ENCODE data around the gene C1orf94. TPM values are rescaled to one million over a fixed set of nuclear protein-coding genes. Genes with fewer than 3 reads are reported as not detected.

Gene C1orf94
- total and polyA plus RNA-seq, 10 of the 15 experiments (the other 5 are each of a cell fraction or from before 2014, with no cell fraction given), result not detected

- TF ChIP-seq PRDM15 (CRISPR knock-in tag; IDR thresholded peaks at IDR 0.05) (no peak), TCF3 (IDR thresholded peaks at IDR 0.05; ENCODE audit: borderline replicate concordance, insufficient read depth, low read depth, low read length) (no peak)
These were observed 45.1 kb upstream of the C1orf94 start (continued) for GRCh38 chr1:34131396-34132160.

GRCh38 chr1:34132161-34132420 lies 44.6 kb upstream of the C1orf94 start:
- DNase-seq (ENCODE audit: low read depth, low spot score) (no peak), FAIRE-seq (no peak), ATAC-seq (no peak)
- no peaks in the 10 kb centered on the region for H3K9me3 ChIP-seq (replicated peaks; ENCODE audit: control insufficient read depth, insufficient read depth, low read length)
- no TSS peak for BruUV-seq (replicated peaks)
- intact Hi-C loops (cut with micrococcal nuclease; ENCODE audit: unreplicated experiment), result loop anchor here (5.0 kb wide), 1 partner anchor 400 kb away; no protein-coding TSS in a partner anchor
- POLR2A ChIA-PET, result no interaction called here
- H4K20me1 ChIP-seq (ENCODE audit: control insufficient read depth, insufficient read depth), result no peaks in the 10 kb centered on the region
- H3K9ac ChIP-seq (ENCODE audit: control insufficient read depth, insufficient read depth, low read length), result no peak overlapping the region
- SMC1A ChIA-PET (ENCODE audit: uncharacterized antibody, unreplicated experiment), result no interaction called here
- H3K27me3 ChIP-seq (replicated peaks in 1 of 2; ENCODE audit: control insufficient read depth in 2 of 2, insufficient read depth in 2 of 2, low read length in 1 of 2), result no peaks in the 10 kb centered on the region
- WGBS (ENCODE audit: insufficient coverage, insufficient replicate concordance, low lambda C conversion rate, missing lambda C conversion rate), result 2% methylated on average over 4 of the region's 4 CpGs
- H2AFZ ChIP-seq (ENCODE audit: control insufficient read depth, low read depth, low read length), result no peak overlapping the region
- in situ Hi-C loops (cut with MboI), result no loop called here
- H3K4me2 ChIP-seq (ENCODE audit: control insufficient read depth, insufficient read depth), result no peak overlapping the region
- no peaks in the 10 kb centered on the region for H3K79me2 ChIP-seq (ENCODE audit: control insufficient read depth, insufficient read depth, low read length)
- RAD21 ChIA-PET (ENCODE audit: unreplicated experiment), result no interaction called here
- H3K4me1 ChIP-seq (ENCODE audit: control insufficient read depth, insufficient read depth, low read length), result no peaks in the 10 kb centered on the region
- no peak for TF ChIP-seq CBX5 (IDR thresholded peaks at IDR 0.05; ENCODE audit: low read depth)
- H3K27ac ChIP-seq (ENCODE audit: control insufficient read depth, insufficient read depth), result no peak overlapping the region
- CTCF ChIA-PET, result no interaction called here
- H3K36me3 ChIP-seq (ENCODE audit: control insufficient read depth in 2 of 2, insufficient read depth in 2 of 2, low read length in 1 of 2), result no peaks in the 10 kb centered on the region
- H3K4me3 ChIP-seq, result no peak overlapping the region

All from GM12878 (cell line).